Astrocyte (in vitro differentiated cells and primary cell): ENCODE results near the gene DRGX. TPM values are rescaled to one million over a fixed set of nuclear protein-coding genes. Genes with fewer than 3 reads are reported as not detected.

ENCODE experiments used
- DNase-seq: peaks from one replicate; pipeline ENCODE4 v3.0.0-alpha.2; 2010; ENCODE audit warnings: low read depth
- FAIRE-seq: peaks from 2 replicates; lab custom pipeline; 2011; peaks lifted over from hg19 to GRCh38; lab: Jason Lieb, UNC
- H2AFZ ChIP-seq: 2 replicates; pipeline ENCODE4 v1.6.0; 2012; ENCODE audit warnings: low read depth, low read length, inconsistent platforms
- H3K27ac ChIP-seq: 2 replicates; pipeline ENCODE4 v1.5.1; 2011; ENCODE audit warnings: low read depth, low read length, inconsistent platforms
- H3K27me3 ChIP-seq: 2 replicates; pipeline ENCODE4 v1.6.0; 2011; ENCODE audit warnings: low read length, inconsistent platforms; ENCODE audit not compliant: insufficient read depth
- H3K36me3 ChIP-seq: 2 replicates; pipeline ENCODE4 v1.5.1; 2011; ENCODE audit warnings: low read length, inconsistent platforms; ENCODE audit not compliant: insufficient read depth
- H3K4me1 ChIP-seq: 2 replicates; pipeline ENCODE4 v1.5.1; 2011; ENCODE audit warnings: low read length, inconsistent platforms; ENCODE audit not compliant: insufficient read depth
- H3K4me2 ChIP-seq: 2 replicates; pipeline ENCODE4 v1.6.0; 2012; ENCODE audit warnings: low read length, inconsistent platforms
- H3K4me3 ChIP-seq: 2 replicates; pipeline ENCODE4 v1.5.1; 2011; ENCODE audit warnings: low read depth, mild to moderate bottlenecking, low read length, inconsistent platforms; ENCODE audit not compliant: insufficient read depth
- H3K79me2 ChIP-seq: 2 replicates; pipeline ENCODE4 v1.6.0; 2012; ENCODE audit warnings: mild to moderate bottlenecking, low read length, inconsistent platforms; ENCODE audit not compliant: insufficient read depth
- H3K9ac ChIP-seq: 2 replicates; pipeline ENCODE4 v1.6.0; 2012; ENCODE audit warnings: mild to moderate bottlenecking, low read length, inconsistent platforms
- H3K9me3 ChIP-seq: 2 replicates; pipeline ENCODE4 v1.5.1; 2012; ENCODE audit warnings: low read depth, mild to moderate bottlenecking, low read length, inconsistent platforms; ENCODE audit not compliant: insufficient read depth
- H4K20me1 ChIP-seq: 2 replicates; pipeline ENCODE4 v1.6.0; 2012; ENCODE audit warnings: low read length, inconsistent platforms; ENCODE audit not compliant: insufficient read depth
- H3K27ac Mint-ChIP-seq: one replicate; pipeline ENCODE4 v1.8.0; 2021; ENCODE audit warnings: mild to moderate bottlenecking, mixed read lengths; ENCODE audit not compliant: unreplicated experiment
- H3K27me3 Mint-ChIP-seq: one replicate; pipeline ENCODE4 v1.8.0; 2021; ENCODE audit warnings: low read depth, mixed read lengths; ENCODE audit not compliant: unreplicated experiment
- H3K36me3 Mint-ChIP-seq: one replicate; pipeline ENCODE4 v1.8.0; 2021; ENCODE audit warnings: low read depth, mixed read lengths; ENCODE audit not compliant: unreplicated experiment
- H3K4me1 Mint-ChIP-seq: one replicate; pipeline ENCODE4 v1.8.0; 2021; ENCODE audit warnings: low read depth, mixed read lengths; ENCODE audit not compliant: unreplicated experiment
- H3K4me3 Mint-ChIP-seq: one replicate; pipeline ENCODE4 v1.8.0; 2021; ENCODE audit warnings: mild to moderate bottlenecking, moderate library complexity, mixed read lengths; ENCODE audit not compliant: unreplicated experiment
- H3K9me3 Mint-ChIP-seq: one replicate; pipeline ENCODE4 v1.8.0; 2021; ENCODE audit warnings: mild to moderate bottlenecking, mixed read lengths; ENCODE audit not compliant: unreplicated experiment
- CTCF ChIP-seq: IDR thresholded peaks from 2 replicates; pipeline ENCODE4 v1.5.1; 2011; ENCODE audit warnings: low read depth, mild to moderate bottlenecking, inconsistent platforms, low read length, moderate library complexity; ENCODE audit not compliant: insufficient read depth
- EZH2 ChIP-seq: IDR thresholded peaks from 2 replicates; pipeline ENCODE4 v1.6.1; 2012; ENCODE audit warnings: mild to moderate bottlenecking, low read length, inconsistent platforms; ENCODE audit not compliant: insufficient read depth
- total RNA-seq: library from RNA; stranded (reverse); gene quantifications from 2 replicates; pipeline ENCODE4 v1.2.1, GENCODE V29; 2021

The DRGX gene
- total RNA-seq, 1 donor from 2014 or later = not detected

DNA sequence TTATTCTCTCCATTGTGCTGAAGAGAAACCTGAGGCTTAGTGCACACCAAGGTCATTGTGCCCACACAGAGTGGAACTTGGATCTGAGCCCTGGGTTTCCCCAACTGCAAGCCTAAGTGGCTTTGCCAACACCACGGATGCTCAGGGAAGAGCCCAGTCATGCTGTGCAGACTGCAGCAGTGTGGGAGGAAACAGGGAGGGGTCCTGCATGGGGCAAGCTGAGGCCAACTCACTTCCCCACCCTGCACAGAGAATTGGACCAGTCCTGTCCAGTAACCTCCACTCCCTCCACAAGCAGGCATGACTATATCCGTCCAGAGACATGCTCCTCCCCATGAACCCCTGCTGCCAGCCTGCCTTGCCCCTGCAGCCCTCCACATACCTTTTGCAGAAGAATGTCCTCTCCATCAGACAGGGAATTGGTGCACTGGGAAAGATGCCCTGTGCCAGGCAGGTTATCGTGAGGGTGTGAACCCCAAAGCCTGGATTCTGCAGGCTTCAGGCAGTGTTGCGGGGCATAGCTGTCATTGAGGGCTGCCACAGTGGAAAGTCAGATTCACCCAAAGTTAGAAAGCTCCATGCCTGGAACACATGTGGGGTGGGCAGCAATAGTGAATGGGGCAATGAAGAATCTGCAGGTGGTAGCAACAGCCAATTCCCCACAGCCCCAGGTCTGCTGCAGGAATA, 44.9 kb downstream of the DRGX start:
- FAIRE-seq (no peak), DNase-seq (no peak)
- Mint-ChIP-seq H3K36me3 (no peaks in the 10 kb centered on the region), H3K27me3 (peaks cover 16% of the 10 kb centered on the region), H3K27ac (no peak overlapping the region), H3K4me3 (no peak overlapping the region), H3K9me3 (no peaks in the 10 kb centered on the region), H3K4me1 (no peaks in the 10 kb centered on the region)
- no peaks in the 10 kb centered on the region for H3K9me3 ChIP-seq
- no peaks in the 10 kb centered on the region for H3K27me3 ChIP-seq
- H2AFZ ChIP-seq = no peak overlapping the region
- no peak overlapping the region for H3K4me3 ChIP-seq
- H4K20me1 ChIP-seq = no peaks in the 10 kb centered on the region
- no peaks in the 10 kb centered on the region for H3K79me2 ChIP-seq
- no peaks in the 10 kb centered on the region for H3K36me3 ChIP-seq
- no peak overlapping the region for H3K27ac ChIP-seq
- no peak for TF ChIP-seq CTCF
- H3K9ac ChIP-seq = no peak overlapping the region
- no peak overlapping the region for H3K4me2 ChIP-seq
- H3K4me1 ChIP-seq = no peaks in the 10 kb centered on the region

- no peaks in the 10 kb centered on the region for H3K36me3 Mint-ChIP-seq
- no peaks in the 10 kb centered on the region for H3K79me2 ChIP-seq
- no peak overlapping the region for H3K4me2 ChIP-seq
- no peak overlapping the region for H3K4me3 Mint-ChIP-seq
- H3K27ac Mint-ChIP-seq = no peak overlapping the region
- H3K9me3 ChIP-seq = no peaks in the 10 kb centered on the region
- H3K27me3 ChIP-seq = no peaks in the 10 kb centered on the region
- H3K36me3 ChIP-seq = no peaks in the 10 kb centered on the region
- H3K9me3 Mint-ChIP-seq = no peaks in the 10 kb centered on the region
- no peaks in the 10 kb centered on the region for H3K4me1 ChIP-seq
- FAIRE-seq = no peak
- no peak overlapping the region for H3K9ac ChIP-seq
- no peaks in the 10 kb centered on the region for H4K20me1 ChIP-seq
- TF ChIP-seq EZH2 (no peak), CTCF (no peak)
- H3K4me3 ChIP-seq = no peak overlapping the region
- H3K4me1 Mint-ChIP-seq = no peaks in the 10 kb centered on the region
- no peak overlapping the region for H3K27ac ChIP-seq
- peaks cover 16% of the 10 kb centered on the region for H3K27me3 Mint-ChIP-seq
- DNase-seq = no peak
- no peak overlapping the region for H2AFZ ChIP-seq
These were observed 45.8 kb downstream of the DRGX start for GRCh38 chr10:49350138-49350537.

DNA sequence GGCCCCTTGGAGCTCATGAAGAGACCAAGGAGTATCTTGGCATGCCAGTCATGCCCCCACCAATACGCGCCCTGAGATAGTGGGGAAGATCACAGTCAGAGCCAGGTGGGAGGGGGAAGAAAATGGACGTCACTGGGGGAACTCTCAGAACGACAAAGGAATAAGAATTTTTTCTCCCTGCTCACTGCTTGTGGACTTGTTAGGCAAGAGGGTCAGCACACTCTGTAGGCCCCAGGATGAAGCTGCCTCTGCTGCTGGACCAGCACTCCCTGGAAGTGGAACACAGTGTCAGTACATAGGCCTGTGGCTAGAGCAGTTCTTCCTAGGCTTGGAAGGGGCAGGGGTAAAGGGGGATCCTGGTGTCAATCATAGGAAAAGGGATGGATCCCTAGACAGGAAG, 46.5 kb downstream of the DRGX start:
- Histone ChIP-seq H4K20me1 (no peaks in the 10 kb centered on the region), H2AFZ (no peak overlapping the region), H3K27me3 (no peaks in the 10 kb centered on the region), H3K79me2 (no peaks in the 10 kb centered on the region), H3K4me3 (no peak overlapping the region), H3K9ac (no peak overlapping the region), H3K4me1 (no peaks in the 10 kb centered on the region), H3K9me3 (no peaks in the 10 kb centered on the region), H3K36me3 (no peaks in the 10 kb centered on the region), H3K4me2 (no peak overlapping the region), H3K27ac (no peak overlapping the region)
- TF ChIP-seq EZH2 (no peak), CTCF (no peak)
- FAIRE-seq = no peak
- no peaks in the 10 kb centered on the region for H3K4me1 Mint-ChIP-seq
- DNase-seq = no peak
- H3K27ac Mint-ChIP-seq = no peak overlapping the region
- no peak overlapping the region for H3K4me3 Mint-ChIP-seq
- no peaks in the 10 kb centered on the region for H3K36me3 Mint-ChIP-seq
- no peaks in the 10 kb centered on the region for H3K9me3 Mint-ChIP-seq
- peaks cover 21% of the 10 kb centered on the region for H3K27me3 Mint-ChIP-seq
